Mesothelial cell of epicardium (in vitro differentiated cells): ENCODE data around the gene POP7. TPM values are rescaled to one million over a fixed set of nuclear protein-coding genes. Genes with fewer than 3 reads are reported as not detected.
A peak's percentile ranks its signal among the peaks of the same experiment; 100 is the strongest.

Experiments
- DNase-seq, 2 experiments: peaks; one replicate each; pipeline ENCODE4 v3.0.0; 2021; ENCODE audit warnings: low spot score in 2 of 2; ENCODE audit not compliant: unreplicated experiment in 2 of 2
- H3K27ac Mint-ChIP-seq: 2 replicates; pipeline ENCODE4 v1.8.0; 2021; ENCODE audit warnings: mixed read lengths
- H3K27me3 Mint-ChIP-seq: 2 replicates; pipeline ENCODE4 v1.8.0; 2021; ENCODE audit warnings: low read depth, mixed read lengths
- H3K36me3 Mint-ChIP-seq: 2 replicates; pipeline ENCODE4 v1.8.0; 2021; ENCODE audit warnings: mixed read lengths
- H3K4me1 Mint-ChIP-seq: 2 replicates; pipeline ENCODE4 v1.8.0; 2021; ENCODE audit warnings: mixed read lengths
- H3K4me3 Mint-ChIP-seq: 2 replicates; pipeline ENCODE4 v1.8.0; 2021; ENCODE audit warnings: mild to moderate bottlenecking, moderate library complexity, mixed read lengths
- H3K9me3 Mint-ChIP-seq: 2 replicates; pipeline ENCODE4 v1.8.0; 2021; ENCODE audit warnings: mixed read lengths
- CTCF ChIP-seq: fragments of 200-600 bp; sonication (generic); IDR thresholded peaks from one replicate; pipeline ENCODE4 v1.5.0; 2021; ENCODE audit warnings: antibody characterized with exemption; ENCODE audit not compliant: unreplicated experiment
- total RNA-seq: library from RNA; stranded (reverse); gene quantifications from 3 replicates; pipeline ENCODE4 v1.2.1, GENCODE V29; 2021

POP7 gene
- total RNA-seq, 1 donor from 2014 or later, result 26.0 TPM

DNA sequence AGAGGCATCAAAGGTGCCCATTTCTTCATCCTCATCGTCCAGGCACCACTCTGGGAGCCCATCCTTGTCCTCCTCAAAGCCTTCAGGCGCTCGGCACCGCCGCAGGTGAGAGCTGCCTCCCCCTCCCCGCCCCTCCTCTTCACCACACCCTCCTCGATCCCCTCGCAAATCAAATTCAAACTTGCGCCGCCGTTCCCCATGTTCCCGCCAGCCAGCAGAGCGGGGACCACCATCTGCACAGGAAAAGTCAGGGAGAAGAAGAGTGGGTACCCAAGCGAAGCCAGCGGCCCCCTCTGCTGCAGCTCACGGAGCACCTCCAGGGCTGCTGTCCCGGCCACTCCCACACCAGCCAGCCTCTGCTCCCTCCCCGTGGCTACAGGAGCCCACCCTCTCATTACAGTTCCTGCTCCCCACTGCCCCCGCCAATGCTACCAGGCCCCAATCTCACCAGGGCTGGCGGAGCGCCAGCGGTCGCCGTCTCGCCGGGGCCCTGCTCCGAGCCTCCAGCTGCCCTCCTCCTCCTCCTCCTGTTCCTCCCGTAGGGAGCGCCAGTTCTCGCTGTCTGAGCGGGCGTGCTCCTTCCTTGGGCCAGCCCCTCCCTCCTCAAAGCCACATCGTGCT, 19.6 kb upstream of the POP7 start:
- peaks cover 13% of the 10 kb centered on the region for H3K36me3 Mint-ChIP-seq
- no peak overlapping the region for H3K4me3 Mint-ChIP-seq

DNA sequence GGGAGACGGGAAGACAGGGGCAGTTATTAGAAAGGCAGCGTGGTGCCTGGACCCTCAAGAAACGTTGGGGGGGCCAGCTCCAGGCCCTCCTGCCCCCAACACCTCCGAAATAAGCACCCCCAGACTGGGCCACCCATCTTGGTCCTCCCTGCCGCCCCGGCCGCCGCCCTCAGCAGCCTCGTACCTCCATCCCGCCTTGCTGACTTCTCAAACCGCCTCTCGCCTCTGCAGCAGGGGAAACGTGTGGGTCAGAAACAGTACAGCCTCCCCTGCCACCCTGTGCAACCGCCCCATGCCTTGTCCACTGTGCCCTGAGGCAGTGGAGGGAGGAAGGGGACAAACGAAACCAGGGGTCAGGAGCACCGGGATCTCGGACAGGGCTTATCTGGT, 19.1 kb upstream of the POP7 start:
- H3K27me3 Mint-ChIP-seq, result no peaks in the 10 kb centered on the region
- peaks cover 13% of the 10 kb centered on the region for H3K36me3 Mint-ChIP-seq
- peaks cover 7% of the 10 kb centered on the region for H3K4me1 Mint-ChIP-seq
- no peak overlapping the region for H3K4me3 Mint-ChIP-seq
- no peak overlapping the region for H3K27ac Mint-ChIP-seq
- no peaks in the 10 kb centered on the region for H3K9me3 Mint-ChIP-seq
- DNase-seq, result no peak
- TF ChIP-seq CTCF, result no peak

More for the DNA sequence above, 19.6 kb upstream of the POP7 start:
- H3K27me3 Mint-ChIP-seq, result no peaks in the 10 kb centered on the region
- DNase-seq, result no peak
- H3K9me3 Mint-ChIP-seq, result no peaks in the 10 kb centered on the region
- TF ChIP-seq CTCF, result no peak
- H3K27ac Mint-ChIP-seq, result no peak overlapping the region
- peaks cover 4% of the 10 kb centered on the region for H3K4me1 Mint-ChIP-seq

DNA sequence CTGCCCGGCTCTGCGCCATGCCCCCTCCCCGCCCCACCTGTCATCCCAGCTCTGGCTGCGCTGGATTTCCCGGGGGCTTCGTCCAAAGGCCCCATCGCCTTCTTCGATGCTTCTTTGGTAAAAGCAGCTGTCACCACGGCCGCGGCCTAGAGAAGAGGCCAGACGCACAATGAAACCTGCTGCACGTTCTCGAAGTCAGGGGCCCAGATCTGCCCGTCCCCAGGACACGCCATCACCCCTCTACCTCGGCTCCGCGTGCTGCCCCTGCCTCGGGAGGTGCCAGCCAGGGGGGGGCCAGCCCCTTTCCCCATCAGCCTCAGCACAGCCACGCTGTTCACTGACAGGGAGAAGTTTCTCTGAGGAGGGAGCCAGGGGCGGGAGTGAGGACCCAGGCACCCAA, 18.7 kb upstream of the POP7 start:
- TF ChIP-seq CTCF, result no peak
- Mint-ChIP-seq H3K27me3 (no peaks in the 10 kb centered on the region), H3K9me3 (no peaks in the 10 kb centered on the region), H3K36me3 (peaks cover 13% of the 10 kb centered on the region), H3K27ac (no peak overlapping the region), H3K4me1 (peaks cover 12% of the 10 kb centered on the region), H3K4me3 (no peak overlapping the region)
- DNase-seq, result no peak

DNA sequence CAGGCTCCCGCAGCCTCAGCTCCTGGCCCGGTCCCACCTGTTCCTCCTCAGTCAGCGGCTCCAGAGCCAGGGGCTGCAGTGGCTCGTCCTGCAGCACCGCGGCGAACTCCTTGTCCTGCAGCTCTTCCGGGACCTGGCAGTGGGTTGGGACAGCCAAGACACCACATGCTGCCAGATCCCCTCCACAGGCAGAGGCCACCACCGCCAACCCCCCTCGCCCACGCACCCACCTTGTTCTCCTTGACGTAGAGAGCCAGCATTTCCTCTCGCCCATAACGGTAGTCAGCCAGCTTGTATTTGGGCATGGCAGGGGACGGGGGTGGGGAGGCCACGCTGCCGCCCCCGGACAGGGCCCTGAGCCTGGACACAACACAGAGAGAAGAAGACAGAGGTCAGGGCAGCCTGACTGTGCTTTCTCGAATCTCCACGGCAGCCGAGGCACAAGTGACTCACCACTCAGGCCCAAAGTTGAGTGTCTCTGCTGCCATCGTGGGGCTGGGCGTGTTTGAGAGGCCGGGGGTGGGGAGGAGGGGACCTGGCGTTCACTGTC, 18.1 kb upstream of the POP7 start:
- Mint-ChIP-seq H3K9me3 (no peaks in the 10 kb centered on the region), H3K4me3 (no peak overlapping the region), H3K36me3 (peaks cover 13% of the 10 kb centered on the region), H3K27me3 (no peaks in the 10 kb centered on the region), H3K4me1 (peaks cover 17% of the 10 kb centered on the region), H3K27ac (no peak overlapping the region)
- no peak for DNase-seq
- no peak for TF ChIP-seq CTCF

DNA sequence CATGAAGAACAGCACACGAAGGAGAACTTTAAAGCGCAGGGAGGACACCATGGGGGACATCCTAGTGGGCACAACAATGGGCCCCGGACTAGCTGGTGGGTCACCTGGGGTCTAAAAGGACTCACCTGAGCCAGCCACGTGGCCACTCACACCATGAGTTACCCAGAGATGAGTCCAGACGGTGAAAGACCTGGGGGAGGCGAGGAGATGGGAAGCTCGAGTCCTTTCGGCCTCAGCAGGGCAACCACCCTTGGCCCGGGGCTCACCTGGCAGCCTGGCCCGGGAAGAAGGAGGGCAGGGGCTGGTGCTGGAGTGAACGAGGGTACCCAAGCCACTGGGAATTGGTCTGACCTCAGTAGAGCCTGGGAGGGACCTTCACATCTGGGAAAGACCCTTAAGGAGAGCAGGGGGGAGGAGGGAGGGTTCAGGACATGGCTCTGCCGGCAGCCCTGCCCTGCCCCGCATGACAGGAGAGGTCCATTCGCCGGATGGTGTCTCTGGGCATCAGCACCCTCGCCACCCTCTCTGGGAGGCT, 17.5 kb upstream of the POP7 start:
- Mint-ChIP-seq H3K27ac (peak overlapping the region; percentile 13), H3K36me3 (peaks cover 11% of the 10 kb centered on the region), H3K4me3 (no peak overlapping the region), H3K4me1 (peaks cover 22% of the 10 kb centered on the region), H3K27me3 (no peaks in the 10 kb centered on the region), H3K9me3 (no peaks in the 10 kb centered on the region)
- no peak for TF ChIP-seq CTCF
- DNase-seq, result no peak
